GM21390 (cell line): ENCODE measurements around the gene PEX5.
"Not testable (repeated sequence)": the region's sequence is repeated elsewhere in the genome, so short reads cannot be mapped to it uniquely, and the experiment has no call there.

ENCODE experiments used
- ATAC-seq: cut with Tn5 transposase; IDR thresholded peaks from one replicate; pipeline ENCODE4 v1.9.1; 2021; ENCODE audit not compliant: unreplicated experiment

The PEX5 gene

DNA sequence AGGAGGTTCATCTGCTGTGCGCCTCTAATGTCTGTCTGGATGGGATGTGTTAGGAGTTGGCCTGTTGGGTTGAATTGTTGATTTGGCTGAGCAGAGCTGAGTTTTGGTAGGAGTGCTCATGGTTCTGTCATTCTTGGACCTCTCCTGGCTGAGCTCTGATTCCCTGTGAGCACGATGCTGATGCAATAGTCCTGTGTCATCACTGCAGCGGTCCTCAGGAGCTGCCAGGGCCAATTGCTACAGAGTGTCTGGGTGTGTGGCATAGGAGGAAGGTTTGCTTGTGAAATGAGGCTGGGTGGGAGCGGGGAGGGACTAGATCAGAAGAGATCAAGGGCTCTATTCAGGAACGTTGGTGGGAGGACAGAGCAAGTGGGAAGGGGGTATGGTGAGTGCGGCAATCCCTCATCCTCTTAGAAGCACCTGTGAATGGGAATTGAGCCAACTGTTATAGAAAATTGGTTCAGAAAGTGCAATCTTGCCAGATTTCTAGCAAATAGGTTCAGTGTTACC lies 21.2 kb downstream of the PEX5 start:
- ATAC-seq = no peak

DNA sequence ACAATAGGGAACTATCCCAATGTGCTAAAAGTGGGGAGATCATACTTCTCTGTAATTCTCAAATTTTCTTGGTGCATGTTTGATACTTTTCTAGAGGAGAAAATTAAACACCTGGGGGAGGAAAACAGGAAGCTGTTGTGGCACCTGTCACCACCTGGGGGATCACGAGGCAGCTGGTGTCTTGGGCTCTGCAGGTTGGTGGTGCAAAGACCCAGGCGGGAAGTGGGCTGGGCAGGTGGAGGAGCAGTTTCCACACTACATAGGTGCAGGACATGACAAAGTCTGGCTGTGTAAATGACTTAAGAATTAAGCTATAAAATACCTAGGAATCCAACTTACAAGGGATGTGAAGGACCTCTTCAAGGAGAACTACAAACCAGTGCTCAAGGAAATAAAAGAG lies 23.2 kb downstream of the PEX5 start:
- ATAC-seq = no peak

DNA sequence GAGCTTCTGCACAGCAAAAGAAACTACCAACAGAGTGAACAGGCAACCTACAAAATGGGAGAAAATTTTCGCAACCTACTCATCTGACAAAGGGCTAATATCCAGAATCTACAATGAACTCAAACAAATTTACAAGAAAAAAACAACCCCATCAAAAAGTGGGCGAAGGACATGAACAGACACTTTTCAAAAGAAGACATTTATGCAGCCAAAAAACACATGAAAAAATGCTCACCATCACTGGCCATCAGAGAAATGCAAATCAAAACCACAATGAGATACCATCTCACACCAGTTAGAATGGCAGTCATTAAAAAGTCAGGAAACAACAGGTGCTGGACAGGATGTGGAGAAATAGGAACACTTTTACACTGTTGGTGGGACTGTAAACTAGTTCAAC lies 24.3 kb downstream of the PEX5 start:
- ATAC-seq = not testable (repeated sequence)

DNA sequence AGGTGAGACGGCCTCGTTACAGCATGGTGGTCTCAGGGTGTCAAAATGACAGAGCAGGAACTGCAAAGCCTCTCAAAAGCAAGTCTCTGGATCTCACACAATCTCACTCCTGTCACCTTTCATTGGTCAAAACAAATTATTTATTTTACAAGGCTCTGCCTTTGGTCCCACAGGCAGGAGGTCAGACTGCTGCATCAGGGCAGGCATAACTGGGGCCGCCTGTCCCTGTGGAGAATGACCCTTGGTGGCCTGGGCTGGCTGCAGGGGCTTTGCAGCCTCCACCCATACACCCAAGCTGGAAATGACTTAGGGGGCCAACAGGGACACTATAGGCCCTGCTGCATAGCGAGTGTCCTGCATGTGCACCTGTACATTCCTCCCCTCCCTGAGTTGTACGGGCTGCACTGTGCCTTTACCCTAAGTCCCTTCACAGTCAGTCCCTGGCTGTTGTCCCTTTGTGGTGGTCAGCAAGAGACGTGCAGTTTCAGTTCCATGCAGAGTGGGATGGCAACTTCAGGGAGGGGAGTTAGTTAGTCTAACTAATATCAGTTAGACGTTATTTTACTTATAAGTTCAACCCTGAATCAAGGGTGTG lies 28.1 kb downstream of the PEX5 start:
- no peak for ATAC-seq

DNA sequence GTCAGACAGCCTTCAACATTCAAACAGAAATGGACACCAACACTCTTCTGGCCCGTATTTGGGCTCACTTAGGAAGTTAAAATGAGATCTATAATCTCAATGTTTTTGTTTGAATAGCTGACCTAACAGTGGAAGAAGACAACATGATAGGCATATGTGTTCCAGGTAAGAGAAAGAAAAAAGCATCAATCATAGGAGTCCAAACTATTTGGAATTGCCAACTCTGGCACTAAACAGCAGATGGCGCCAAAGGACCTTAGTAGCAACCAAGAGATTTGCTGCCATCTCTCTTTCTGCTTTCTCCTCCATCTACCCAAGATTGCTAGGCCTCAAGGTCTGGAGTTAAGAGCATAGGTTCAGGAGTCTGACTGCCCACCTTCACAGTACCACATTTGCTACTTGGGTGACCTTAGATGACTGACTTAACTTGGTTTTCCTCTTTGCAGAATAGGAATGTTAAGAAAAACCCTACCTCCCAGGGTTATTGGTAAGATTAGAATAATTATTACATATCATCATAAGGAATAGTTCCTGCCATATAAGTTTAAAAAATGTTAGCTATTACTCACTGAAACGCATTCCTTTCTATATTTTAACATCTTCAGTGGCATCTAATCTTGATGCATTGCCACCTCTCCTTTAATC lies 30.2 kb downstream of the PEX5 start:
- no peak for ATAC-seq

- ATAC-seq = no peak
Observed at GRCh38 chr12:7221486-7221885, 32.0 kb downstream of the PEX5 start.

DNA sequence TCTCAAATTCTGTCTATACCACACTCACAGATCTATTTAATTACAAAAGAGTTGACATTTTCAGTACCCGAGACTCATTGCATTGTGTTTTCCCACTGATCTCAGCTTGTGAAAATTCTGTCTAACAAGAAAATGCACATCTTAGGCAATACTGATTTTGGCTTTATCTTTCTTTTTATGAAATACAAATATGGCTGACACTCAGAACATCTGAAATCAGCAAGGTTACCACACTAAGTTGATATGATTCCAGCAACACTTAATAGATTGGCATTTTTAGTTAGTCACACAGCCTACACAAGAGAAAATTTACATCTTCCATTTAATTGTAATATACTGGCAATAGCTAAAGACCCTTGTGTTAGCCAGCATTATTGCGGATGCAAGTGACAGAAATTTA lies 40.3 kb downstream of the PEX5 start:
- ATAC-seq = no peak

- no peak for ATAC-seq
Observed at GRCh38 chr12:7241404-7242005, 52.0 kb downstream of the PEX5 start.

- ATAC-seq = no peak
Observed at GRCh38 chr12:7242176-7243101, 53.0 kb downstream of the PEX5 start.

DNA sequence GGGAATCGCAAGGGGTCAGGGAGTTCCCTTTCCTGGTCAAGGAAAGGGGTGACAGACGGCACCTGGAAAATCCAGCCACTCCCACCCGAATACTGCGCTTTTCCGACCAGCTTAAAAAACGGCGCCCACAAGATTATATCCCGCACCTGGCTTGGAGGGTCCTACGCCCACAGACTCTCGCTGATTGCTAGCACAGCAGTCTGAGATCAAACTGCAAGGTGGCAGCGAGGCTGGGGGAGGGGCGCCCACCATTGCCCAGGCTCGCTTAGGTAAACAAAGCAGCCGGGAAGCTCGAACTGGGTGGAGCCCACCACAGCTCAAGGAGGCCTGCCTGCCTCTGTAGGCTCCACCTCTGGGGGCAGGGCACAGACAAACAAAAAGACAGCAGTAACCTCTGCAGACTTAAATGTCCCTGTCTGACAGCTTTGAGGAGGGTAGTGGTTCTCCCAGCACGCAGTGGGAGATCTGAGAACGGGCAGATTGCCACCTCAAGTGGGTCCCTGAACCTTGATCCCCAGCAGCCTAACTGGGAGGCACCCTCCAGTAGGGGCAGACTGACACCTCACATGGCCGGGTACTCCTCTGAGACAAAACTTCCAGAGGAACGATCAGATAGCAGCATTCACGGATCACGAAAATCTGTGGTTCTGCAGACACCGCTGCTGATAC lies 62.0 kb downstream of the PEX5 start:
- not testable (repeated sequence) for ATAC-seq

- ATAC-seq = no peak
Observed at GRCh38 chr12:7259060-7259459, 69.6 kb downstream of the PEX5 start.
